A549 (cell line): ENCODE measurements around the gene FAM20C. TPM values are rescaled to one million over a fixed set of nuclear protein-coding genes. Genes with fewer than 3 reads are reported as not detected.

Experiments
- ATAC-seq, 2 experiments: fragments of 200-7000 bp in 1 of 2; fragments of >200 bp in 1 of 2; cut with Nextera tagmentation in 1 of 2; cut with Tn5 transposase in 1 of 2; 3 replicates each; pipeline versions ENCODE4 v1.8.0 to v1.9.1; 2018 to 2020; ENCODE audit warnings: mild to moderate bottlenecking in 1 of 2, moderate library complexity in 1 of 2
- CTCF ChIA-PET: fragments of 300-600 bp; sonication (Branson Sonifier 250); formaldehyde crosslinking; extraction: SDS; loops from one replicate; lab custom pipeline; 2021; ENCODE audit warnings: antibody characterized with exemption, inconsistent platforms; lab: Yijun Ruan, JAX
- POLR2A ChIA-PET: fragments of 350-600 bp; formaldehyde crosslinking; extraction: SDS; loops from one replicate; lab custom pipeline; 2021; ENCODE audit warnings: antibody characterized with exemption, inconsistent platforms; lab: Yijun Ruan, JAX
- DNase-seq, 2 experiments: peaks; one replicate each; pipeline versions ENCODE4 v3.0.0 to v3.0.0-alpha.2; 2011 to 2016; ENCODE audit warnings: low read depth in 1 of 2, low spot score in 1 of 2
- FAIRE-seq: peaks from 2 replicates; lab custom pipeline; 2011; peaks lifted over from hg19 to GRCh38; lab: Jason Lieb, UNC
- H3K27ac ChIP-seq, 2 experiments: fragments of >200 bp; sonication (Bioruptor Twin); formaldehyde crosslinking; 3 replicates each; pipeline ENCODE4 v1.5.1; 2016 to 2017
- H3K4me1 ChIP-seq: fragments of >200 bp; sonication (Bioruptor Twin); formaldehyde crosslinking; 3 replicates; pipeline ENCODE4 v1.6.1; 2016
- H3K4me2 ChIP-seq: fragments of >200 bp; sonication (Bioruptor Twin); formaldehyde crosslinking; 3 replicates; pipeline ENCODE4 v1.6.1; 2016
- H3K4me3 ChIP-seq: fragments of >200 bp; sonication (Bioruptor Twin); formaldehyde crosslinking; 3 replicates; pipeline ENCODE4 v1.5.1; 2016
- H3K9me3 ChIP-seq: fragments of >200 bp; sonication (Bioruptor Twin); formaldehyde crosslinking; 3 replicates; pipeline ENCODE4 v1.6.1; 2016
- CHD2 ChIP-seq: fragments of 150-350 bp; IDR thresholded peaks from 2 replicates; pipeline ENCODE4 v1.6.1; 2014; ENCODE audit warnings: low read length; ENCODE audit not compliant: partially characterized antibody
- EHMT2 ChIP-seq: fragments of 200-600 bp; sonication (generic); IDR thresholded peaks from 2 replicates; pipeline ENCODE4 v1.6.1; 2016; ENCODE audit warnings: antibody characterized with exemption, low read depth, mild to moderate bottlenecking, moderate library complexity
- HEYL ChIP-seq: fragments of 250-450 bp; sonication (Bioruptor Pico); IDR thresholded peaks from 2 replicates; pipeline ENCODE4 v1.8.0; 2021; ENCODE audit warnings: mild to moderate bottlenecking, moderate library complexity
- MAFK ChIP-seq: fragments of 450-650 bp; IDR thresholded peaks from 2 replicates; pipeline ENCODE4 v1.6.1; 2014; ENCODE audit not compliant: partially characterized antibody
- TFCP2L1 ChIP-seq: fragments of 250-450 bp; sonication (Bioruptor Pico); IDR thresholded peaks from 2 replicates; pipeline ENCODE4 v1.5.0; 2021; ENCODE audit warnings: mild to moderate bottlenecking
- ZSCAN20 ChIP-seq: fragments of 250-450 bp; sonication (Bioruptor Pico); IDR thresholded peaks from 2 replicates; pipeline ENCODE4 v1.8.0; 2022; ENCODE audit warnings: mild to moderate bottlenecking, moderate library complexity
- WGBS: methylation state at CpG from one replicate; pipeline ENCODE4 v1.1.6; 2017; ENCODE audit errors: missing lambda C conversion rate; 5-methylcytosine and 5-hydroxymethylcytosine counted together
- polyA plus RNA-seq, 4 experiments: library from polyadenylated mRNA; depleted of rRNA in 3 of 4; stranded (reverse); fragments of >200 nt; fragmentation: RNase III in 1 of 4; extraction: RNeasy Plus Mini Kit Qiagen cat#74134 plus additional on column Dnase treatment in 1 of 4; gene quantifications; 2 replicates in 3 of 4; 3 replicates in 1 of 4; pipeline ENCODE4 v1.2.3, GENCODE V29; 2011 to 2017

Gene FAM20C
- polyA plus RNA-seq, 2 of the 4 experiments (the other 2 are of a cell fraction), result 5.6 to 20.3 TPM

DNA sequence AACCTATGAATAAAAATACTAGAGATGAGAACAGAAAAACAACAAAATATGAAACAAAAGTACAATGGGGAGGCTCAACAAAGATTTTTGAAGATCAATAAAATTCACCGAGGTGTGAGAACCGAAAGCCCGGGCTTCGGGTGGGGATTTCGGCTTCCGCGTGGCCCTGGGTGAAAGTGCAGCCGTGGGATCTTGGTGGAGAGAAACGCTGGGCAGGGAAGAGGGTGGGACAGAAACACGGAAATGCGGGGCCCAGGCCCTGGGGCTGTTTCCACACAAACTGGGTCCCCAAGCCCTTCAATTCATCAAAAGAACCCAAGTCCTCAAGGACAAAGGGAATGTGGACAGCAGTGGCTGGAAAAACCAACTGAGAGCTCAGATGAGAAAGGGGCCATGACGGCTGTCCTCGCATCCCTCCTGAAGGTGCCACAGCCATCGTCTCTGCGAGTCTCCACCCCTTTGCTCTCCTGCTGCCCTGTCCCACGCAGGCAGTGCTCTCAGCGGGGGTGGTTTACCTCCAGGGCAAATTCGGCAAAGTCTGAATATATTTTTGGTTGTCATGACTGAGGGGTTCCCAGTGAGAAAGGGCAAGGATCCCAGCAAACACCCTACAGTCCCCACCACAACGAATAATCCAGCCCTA is 117.3 kb downstream of the FAM20C start:
- Histone ChIP-seq H3K4me3 (no peak overlapping the region), H3K27ac (no peak overlapping the region), H3K4me1 (no peaks in the 10 kb centered on the region), H3K4me2 (no peak overlapping the region)
- ATAC-seq (no peak), FAIRE-seq (no peak), DNase-seq (no peak)
- WGBS, result 66% methylated on average over 19 of the region's 19 CpGs
- ChIA-PET POLR2A (no interaction called here), CTCF (interaction anchor here (3.2 kb wide), 1 partner anchor 12 kb away, joined by 12 read pairs; no protein-coding TSS in a partner anchor)
- TF ChIP-seq MAFK (no peak), TFCP2L1 (CRISPR knock-in tag) (no peak), ZSCAN20 (no peak), HEYL (CRISPR knock-in tag) (no peak), CHD2 (no peak), EHMT2 (no peak)
- TF ChIP-seq, all 56 proteins: peak for 0
- peaks cover 27% of the 10 kb centered on the region for H3K9me3 ChIP-seq

Other genes starting within 250 kb of the FAM20C start
- gene FOXL3, start 97.6 kb downstream of the FAM20C start, polyA plus RNA-seq (2011; rRNA removed), result not detected in 2 replicates
- gene FOXL3, start 97.6 kb downstream of the FAM20C start, polyA plus RNA-seq (2017; fragmentation: RNase III; extraction: RNeasy Plus Mini Kit Qiagen cat#74134 plus additional on column Dnase treatment), result not detected in 3 replicates